GM12801 (cell line): ENCODE results near the gene GYS2.

ENCODE experiments used
- TF ChIP-seq, protein P1 (sequence below): IDR thresholded peaks from one replicate; pipeline ENCODE4 v1.5.1; 2011; ENCODE audit warnings: control low read depth; ENCODE audit not compliant: insufficient read length; ENCODE audit errors: extremely low read depth

The GYS2 gene

DNA sequence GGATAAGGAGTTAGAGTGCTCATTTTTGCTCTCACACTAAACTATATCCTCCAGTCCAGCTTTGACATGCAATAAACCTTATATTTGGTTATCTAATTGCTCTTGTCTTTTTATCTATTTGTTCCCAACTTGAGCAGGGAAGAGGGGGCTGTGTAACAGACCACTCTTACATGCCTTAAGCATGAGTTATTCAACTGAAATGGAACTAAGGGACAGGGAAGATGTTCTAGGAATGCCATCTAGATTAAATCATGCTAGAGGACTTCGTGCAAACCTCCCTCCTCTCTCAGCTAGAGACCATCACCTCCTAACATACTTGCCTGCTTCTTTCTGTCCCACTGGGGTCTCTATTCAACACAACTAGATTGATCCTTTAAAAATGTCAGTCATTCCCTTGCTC, 57.9 kb downstream of the GYS2 start:
- TF ChIP-seq, protein P1, sequence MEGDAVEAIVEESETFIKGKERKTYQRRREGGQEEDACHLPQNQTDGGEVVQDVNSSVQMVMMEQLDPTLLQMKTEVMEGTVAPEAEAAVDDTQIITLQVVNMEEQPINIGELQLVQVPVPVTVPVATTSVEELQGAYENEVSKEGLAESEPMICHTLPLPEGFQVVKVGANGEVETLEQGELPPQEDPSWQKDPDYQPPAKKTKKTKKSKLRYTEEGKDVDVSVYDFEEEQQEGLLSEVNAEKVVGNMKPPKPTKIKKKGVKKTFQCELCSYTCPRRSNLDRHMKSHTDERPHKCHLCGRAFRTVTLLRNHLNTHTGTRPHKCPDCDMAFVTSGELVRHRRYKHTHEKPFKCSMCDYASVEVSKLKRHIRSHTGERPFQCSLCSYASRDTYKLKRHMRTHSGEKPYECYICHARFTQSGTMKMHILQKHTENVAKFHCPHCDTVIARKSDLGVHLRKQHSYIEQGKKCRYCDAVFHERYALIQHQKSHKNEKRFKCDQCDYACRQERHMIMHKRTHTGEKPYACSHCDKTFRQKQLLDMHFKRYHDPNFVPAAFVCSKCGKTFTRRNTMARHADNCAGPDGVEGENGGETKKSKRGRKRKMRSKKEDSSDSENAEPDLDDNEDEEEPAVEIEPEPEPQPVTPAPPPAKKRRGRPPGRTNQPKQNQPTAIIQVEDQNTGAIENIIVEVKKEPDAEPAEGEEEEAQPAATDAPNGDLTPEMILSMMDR: no peak

DNA sequence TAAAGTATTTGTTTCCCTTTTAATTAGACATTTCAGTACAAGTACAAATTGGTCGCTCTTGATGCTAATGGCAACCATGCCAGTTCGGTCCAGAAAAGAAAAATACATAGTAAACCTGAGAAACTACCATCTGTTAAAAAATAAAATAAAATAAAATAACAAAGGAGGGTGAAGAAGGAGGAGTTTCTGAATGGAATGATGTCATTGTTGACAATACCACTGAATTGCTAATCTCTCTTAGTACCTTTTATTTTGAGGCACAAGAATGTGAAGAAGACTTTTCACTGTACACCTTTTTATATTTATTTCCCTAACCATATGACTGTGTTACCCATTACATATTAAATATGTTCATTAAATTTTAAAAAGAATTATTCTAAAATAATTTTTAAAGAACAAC, 59.1 kb downstream of the GYS2 start:
- TF ChIP-seq, protein P1: no peak

DNA sequence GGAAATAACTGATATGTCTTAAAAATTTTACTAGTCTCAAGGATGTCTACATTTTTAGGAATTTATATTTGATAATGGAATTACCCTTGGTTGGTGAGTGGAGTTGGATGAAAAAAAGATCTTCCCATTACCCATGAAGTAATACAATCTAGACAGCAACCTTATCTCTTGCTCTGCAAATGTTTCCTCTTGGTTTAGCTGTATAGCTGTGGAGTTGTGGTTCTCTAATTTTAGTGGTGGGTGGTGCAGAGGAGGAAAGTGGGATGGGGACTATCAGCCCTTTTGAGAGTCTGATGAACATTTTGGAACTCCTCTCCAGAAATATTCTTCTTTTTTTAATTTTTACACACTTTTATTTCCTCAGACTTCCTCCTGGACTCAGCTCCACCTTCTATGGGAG, 61.5 kb downstream of the GYS2 start:
- TF ChIP-seq, protein P1: no peak

DNA sequence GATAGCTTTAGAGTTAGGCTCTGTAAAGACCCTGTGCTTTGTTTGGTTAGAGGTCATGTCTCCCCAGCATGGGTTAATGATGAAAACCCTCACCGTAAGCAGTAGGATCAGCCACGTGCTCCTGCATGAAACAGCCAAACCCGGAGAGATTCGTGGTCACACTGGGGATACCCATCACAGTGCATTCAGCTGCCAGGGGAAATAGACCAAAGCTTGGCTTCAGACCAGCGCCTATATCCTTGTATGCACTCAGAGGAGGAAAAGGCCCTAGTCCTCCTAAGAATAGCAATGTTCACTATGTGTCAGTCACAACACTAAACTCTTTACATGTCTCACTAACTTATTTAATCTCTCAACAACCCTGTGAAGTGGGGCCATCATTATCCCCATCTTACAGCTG, 62.2 kb downstream of the GYS2 start:
- TF ChIP-seq, protein P1: no peak

- TF ChIP-seq, protein P1: no peak
Measured at GRCh38 chr12:21541773-21542172, 62.9 kb downstream of the GYS2 start.

DNA sequence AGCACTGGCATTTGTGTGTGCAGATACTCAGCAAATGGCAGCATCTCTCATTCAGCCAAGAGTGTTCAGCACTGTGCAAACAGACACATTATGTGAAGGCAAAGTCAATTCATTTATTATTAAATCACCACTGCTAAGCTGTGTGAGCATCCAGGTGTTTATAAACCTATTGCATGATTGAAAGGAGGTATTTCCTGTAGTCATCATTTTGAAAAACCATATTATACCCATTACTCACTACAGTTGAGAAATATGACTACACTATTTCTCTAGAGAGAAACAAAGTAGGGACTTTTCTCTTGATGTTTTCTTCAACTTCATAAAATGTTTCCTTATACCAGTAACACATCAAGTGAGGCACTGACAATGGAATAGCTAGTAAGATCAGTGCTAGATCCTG, 64.8 kb downstream of the GYS2 start:
- TF ChIP-seq, protein P1: no peak

- TF ChIP-seq, protein P1: no peak
Measured at GRCh38 chr12:21538061-21538653, 66.5 kb downstream of the GYS2 start.
